HepG2 (cell line): ENCODE results near the gene SLC23A3. TPM values are rescaled to one million over a fixed set of nuclear protein-coding genes. Genes with fewer than 3 reads are reported as not detected.

Experiments
- ARHGAP35 ChIP-seq: sonication (generic); formaldehyde crosslinking; IDR thresholded peaks from 2 replicates; pipeline ENCODE4 v1.9.0; 2022; ENCODE audit warnings: mild to moderate bottlenecking, inconsistent platforms, moderate library complexity, missing genetic modification reagents, borderline replicate concordance
- NCOA1 ChIP-seq: sonication (generic); formaldehyde crosslinking; IDR thresholded peaks from 2 replicates; pipeline ENCODE4 v1.9.0; 2021; ENCODE audit warnings: missing genetic modification reagents
- REL ChIP-seq: sonication (generic); formaldehyde crosslinking; conservative IDR thresholded peaks from 2 replicates; pipeline ENCODE4 v1.8.0; 2022; ENCODE audit warnings: mild to moderate bottlenecking, missing genetic modification reagents, moderate library complexity
- SRF ChIP-seq: IDR thresholded peaks from 2 replicates; pipeline ENCODE4 v1.6.1; 2011; ENCODE audit warnings: mild to moderate bottlenecking, low read depth, low read length, moderate library complexity
- TAF1 ChIP-seq: sonication (generic); formaldehyde crosslinking; IDR thresholded peaks from 2 replicates; pipeline ENCODE4 v1.4.0; 2020; ENCODE audit warnings: missing genetic modification reagents
- ZBTB1 ChIP-seq: sonication (generic); formaldehyde crosslinking; IDR thresholded peaks from 2 replicates; pipeline ENCODE4 v1.4.0; 2020; ENCODE audit warnings: missing genetic modification reagents, borderline replicate concordance
- ZBTB40 ChIP-seq, 2 experiments: fragments of 450-650 bp in 1 of 2; sonication (generic) in 1 of 2; formaldehyde crosslinking in 1 of 2; IDR thresholded peaks; 2 replicates each; pipeline versions ENCODE4 v1.6.1 to v1.8.0; 2016 to 2022; ENCODE audit warnings: antibody characterized with exemption in 1 of 2, mild to moderate bottlenecking in 1 of 2, missing genetic modification reagents in 1 of 2
- ZMAT3 ChIP-seq: sonication (generic); formaldehyde crosslinking; conservative IDR thresholded peaks from 2 replicates; pipeline ENCODE4 v1.7.0; 2021; ENCODE audit warnings: missing genetic modification reagents
- ZNF431 ChIP-seq: sonication (generic); formaldehyde crosslinking; IDR thresholded peaks from 2 replicates; pipeline ENCODE4 v1.9.0; 2022; ENCODE audit warnings: missing genetic modification reagents, low read depth, mild to moderate bottlenecking, borderline replicate concordance
- ZNF766 ChIP-seq: sonication (generic); formaldehyde crosslinking; IDR thresholded peaks from 2 replicates; pipeline ENCODE4 v1.5.0; 2020; ENCODE audit warnings: missing genetic modification reagents, borderline replicate concordance
- ZNF773 ChIP-seq: sonication (generic); formaldehyde crosslinking; IDR thresholded peaks from 2 replicates; pipeline ENCODE4 v1.4.0; 2020; ENCODE audit warnings: missing genetic modification reagents, borderline replicate concordance
- polyA plus RNA-seq, 8 experiments: library from polyadenylated mRNA; depleted of rRNA in 3 of 8; stranded (reverse) in 7 of 8; unstranded in 1 of 8; fragments of >200 nt; fragmentation: Illumina TruSeq in 4 of 8; extraction: Trizol in 4 of 8; gene quantifications; 2 replicates each; pipeline versions ENCODE4 v1.2.1 to v1.2.3, GENCODE V29; 2011 to 2016; ENCODE audit warnings: low read depth in 4 of 8, missing spikeins in 1 of 8, mixed read lengths in 1 of 8; ENCODE audit not compliant: insufficient read depth in 1 of 8
- total RNA-seq, 5 experiments: library from RNA; depleted of rRNA; stranded (reverse); fragments of >200 nt; fragmentation: Illumina TruSeq; extraction: Trizol; gene quantifications; 2 replicates each; pipeline ENCODE4 v1.2.3, GENCODE V29; 2016; ENCODE audit warnings: low read depth in 1 of 5

SLC23A3 gene
- total and polyA plus RNA-seq, 2 of the 13 experiments (the other 11 are each of a cell fraction or from before 2014, with no cell fraction given), result 0.38 to 0.78 TPM

- peak; percentile 98 for TF ChIP-seq REL (CRISPR knock-in tag)
- peak; percentile 29; the same call in 1 of the 2 replicates for TF ChIP-seq ZNF431 (CRISPR knock-in tag)
- TF ChIP-seq ARHGAP35, result peak; percentile 93
- TF ChIP-seq ZMAT3, result peak; percentile 99
- TF ChIP-seq ZNF766, result peak; percentile 89
- no peak for TF ChIP-seq ZBTB40 (IDR thresholded peaks at IDR 0.05)
- TF ChIP-seq ZBTB40 (CRISPR knock-in tag; IDR thresholded peaks at IDR 0.05), result peak; percentile 95
- TF ChIP-seq TAF1 (CRISPR knock-in tag), result peak; percentile 69
- no peak for TF ChIP-seq SRF
- TF ChIP-seq ZBTB1 (CRISPR knock-in tag), result peak; percentile 68; the same call in 1 of the 2 replicates
- TF ChIP-seq ZNF773 (CRISPR knock-in tag), result peak; percentile 66; the same call in 1 of the 2 replicates
- TF ChIP-seq NCOA1 (CRISPR knock-in tag), result peak; percentile 98
These were observed 7.2 kb upstream of the SLC23A3 start, which contains the start of gene CNPPD1 (continued) for GRCh38 chr2:219176818-219177551.
